GM19238 (cell line): ENCODE measurements around the gene C4orf50.
"Not testable (repeated sequence)": the region's sequence is repeated elsewhere in the genome, so short reads cannot be mapped to it uniquely, and the experiment has no call there.

ENCODE experiments used
- DNase-seq: peaks from one replicate; pipeline ENCODE4 v3.0.0; 2011; ENCODE audit warnings: low spot score; ENCODE audit not compliant: insufficient read length

Gene C4orf50

DNA sequence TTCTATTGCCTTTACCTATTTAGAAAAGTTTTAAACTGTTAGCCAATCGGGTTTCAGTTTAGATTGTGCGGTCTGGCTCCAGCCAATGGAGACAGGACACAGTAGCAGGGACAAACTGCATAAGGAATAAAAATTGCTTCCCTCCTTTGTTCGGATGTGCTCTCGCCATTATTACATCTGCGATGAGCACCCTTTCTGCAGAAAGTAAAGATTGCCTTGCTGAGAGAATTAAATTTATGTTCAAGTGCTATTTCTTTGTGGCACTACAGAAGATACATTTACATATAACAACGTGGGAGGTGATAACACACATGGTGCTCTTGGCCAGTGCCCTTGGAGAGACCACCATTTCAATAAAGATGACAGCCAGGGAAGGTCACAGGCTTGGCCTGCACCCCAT is 71.6 kb downstream of the C4orf50 start:
- not testable (repeated sequence) for DNase-seq

GRCh38 chr4:5945936-5946335 is 72.3 kb downstream of the C4orf50 start:
- DNase-seq: no peak

- DNase-seq: no peak
These were observed 73.1 kb downstream of the C4orf50 start for GRCh38 chr4:5945171-5945570.

- DNase-seq: no peak
These were observed 74.7 kb downstream of the C4orf50 start for GRCh38 chr4:5943561-5943960.

DNA sequence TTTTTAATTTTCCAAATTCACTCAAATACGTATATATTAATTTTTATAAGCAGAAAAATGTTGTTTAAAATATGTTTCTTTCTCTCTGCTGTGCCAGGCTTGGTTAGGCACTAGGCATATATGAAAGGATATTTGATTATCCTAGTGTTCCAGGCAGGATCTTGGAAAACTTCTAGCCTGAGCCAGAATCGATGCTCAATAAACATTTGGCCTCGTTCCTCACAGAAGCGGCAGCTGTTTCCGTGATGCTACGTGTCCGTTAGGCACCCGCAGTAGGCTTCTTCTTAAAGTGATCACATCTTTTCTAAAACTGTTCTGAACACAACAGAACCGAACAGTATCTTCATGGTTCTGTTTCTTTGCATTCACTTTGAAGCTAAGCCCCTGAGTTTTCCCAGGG is 75.3 kb downstream of the C4orf50 start:
- no peak for DNase-seq

DNA sequence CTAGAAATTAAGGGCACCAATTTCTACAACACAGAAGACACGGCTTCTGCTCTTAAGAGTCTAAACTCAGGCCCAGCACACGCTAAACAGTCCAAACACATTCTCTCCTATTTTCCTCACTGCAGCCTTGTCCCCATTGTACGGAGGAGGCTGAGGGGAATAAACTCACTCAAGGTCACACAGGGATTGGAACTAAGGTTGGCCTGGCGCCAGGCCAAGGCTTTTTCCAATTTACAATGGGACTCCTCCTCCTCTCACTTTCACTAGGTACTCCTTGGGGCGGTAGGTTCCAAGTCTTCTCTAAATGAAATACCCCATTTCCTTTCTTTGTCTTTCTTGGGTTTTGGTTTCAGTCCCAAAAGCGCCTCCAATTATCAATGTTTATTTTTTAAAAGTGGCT is 76.6 kb downstream of the C4orf50 start:
- DNase-seq: no peak

DNA sequence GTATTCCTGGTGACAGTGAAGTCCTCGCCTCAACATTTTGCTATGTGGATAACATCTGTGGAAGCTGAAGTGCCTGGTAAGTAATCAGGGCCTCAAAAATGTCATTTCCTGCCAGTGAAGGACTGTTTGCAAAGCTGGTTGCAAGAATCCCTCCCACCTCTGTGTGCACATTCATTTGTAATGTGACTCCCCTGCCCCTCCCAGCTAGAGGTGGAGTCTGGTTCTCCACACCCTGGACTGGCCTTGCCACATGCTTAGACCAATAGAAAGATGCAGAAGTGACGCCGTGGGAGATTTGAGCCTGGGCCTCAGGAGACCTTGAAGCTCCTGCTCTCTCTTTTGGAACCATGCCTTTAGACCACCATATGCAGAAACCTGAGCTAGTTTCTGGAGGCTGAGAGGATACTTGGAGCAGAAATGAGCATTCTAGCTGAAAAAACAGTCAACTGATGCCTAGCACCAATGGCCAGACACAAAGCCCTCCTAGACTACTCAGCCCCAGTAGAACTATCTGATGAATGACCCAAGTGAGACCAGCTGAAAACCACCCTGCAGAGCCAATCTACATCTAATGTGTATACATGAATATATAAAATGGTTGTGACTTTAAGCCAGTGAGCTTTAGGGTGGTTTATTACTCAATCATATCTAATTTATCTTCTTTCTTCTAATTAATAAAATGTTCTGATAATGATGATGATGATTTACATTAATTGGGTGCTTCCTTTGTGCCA is 77.6 kb downstream of the C4orf50 start:
- no peak for DNase-seq

DNA sequence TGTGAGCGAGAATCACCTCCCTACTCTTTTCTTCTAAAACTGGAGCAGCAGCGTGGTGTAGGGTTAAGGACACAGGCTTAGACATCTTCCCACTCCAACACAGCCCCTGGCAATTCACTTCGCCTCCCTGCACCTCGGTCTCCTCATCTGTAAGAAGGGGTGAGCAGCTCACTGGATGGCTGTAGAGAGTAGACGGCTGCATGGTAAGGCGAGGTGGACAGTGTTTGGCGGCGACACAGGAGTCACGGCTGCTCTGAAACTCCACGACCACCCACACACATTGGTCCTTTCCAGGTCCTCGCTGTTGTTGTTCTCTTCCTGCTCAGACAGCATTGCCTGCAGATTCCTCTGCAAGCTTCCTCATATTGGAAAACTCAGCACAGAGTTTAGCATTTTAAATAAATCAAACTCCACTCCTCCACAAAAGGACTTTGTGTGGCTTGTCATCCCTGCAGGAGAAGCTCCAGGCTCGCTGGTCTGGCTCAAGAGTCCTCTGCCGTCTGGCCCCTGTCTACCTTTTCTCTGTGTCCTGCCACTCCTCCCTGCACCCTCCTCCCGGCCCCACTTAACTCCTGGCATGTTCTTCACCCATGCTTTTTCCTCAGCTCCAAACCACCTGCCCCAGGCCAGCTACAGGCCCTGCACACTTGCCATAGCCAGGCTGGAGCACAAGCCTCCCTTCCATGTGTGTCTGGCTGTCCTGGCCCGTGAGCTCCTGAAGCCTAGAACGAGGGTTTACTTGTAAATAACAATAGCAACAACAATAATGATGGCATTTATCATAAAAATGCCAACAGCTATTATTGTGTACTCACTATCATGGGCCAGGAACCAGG is 84.0 kb downstream of the C4orf50 start:
- DNase-seq: no peak

GRCh38 chr4:5933116-5933515 is 85.1 kb downstream of the C4orf50 start:
- no peak for DNase-seq

DNA sequence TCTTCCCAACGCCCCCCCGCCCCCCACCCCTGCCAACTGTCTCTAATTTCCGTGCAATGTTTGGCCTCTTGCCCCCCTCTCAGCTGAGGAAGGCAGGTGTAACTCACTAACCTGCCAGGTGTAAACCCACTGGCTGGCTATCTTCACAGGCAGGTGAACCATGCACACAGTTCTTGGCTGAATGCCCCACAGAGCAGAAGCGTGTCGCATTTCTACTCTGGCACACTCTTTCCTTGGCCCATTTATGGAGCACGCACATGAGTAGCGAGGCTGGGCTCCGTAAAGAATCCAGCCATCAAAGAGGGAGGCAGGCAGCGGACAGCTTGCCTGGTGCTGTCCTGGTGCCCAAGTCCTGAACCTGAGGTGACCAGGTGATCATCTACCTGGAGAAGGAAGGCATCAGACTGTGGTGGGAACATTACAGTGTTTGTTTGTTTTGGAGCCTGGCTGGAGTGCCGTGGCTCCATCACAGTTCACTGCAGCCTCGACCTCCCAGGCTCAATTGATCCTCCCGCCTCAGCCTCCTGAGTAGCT is 86.1 kb downstream of the C4orf50 start:
- DNase-seq: no peak

DNA sequence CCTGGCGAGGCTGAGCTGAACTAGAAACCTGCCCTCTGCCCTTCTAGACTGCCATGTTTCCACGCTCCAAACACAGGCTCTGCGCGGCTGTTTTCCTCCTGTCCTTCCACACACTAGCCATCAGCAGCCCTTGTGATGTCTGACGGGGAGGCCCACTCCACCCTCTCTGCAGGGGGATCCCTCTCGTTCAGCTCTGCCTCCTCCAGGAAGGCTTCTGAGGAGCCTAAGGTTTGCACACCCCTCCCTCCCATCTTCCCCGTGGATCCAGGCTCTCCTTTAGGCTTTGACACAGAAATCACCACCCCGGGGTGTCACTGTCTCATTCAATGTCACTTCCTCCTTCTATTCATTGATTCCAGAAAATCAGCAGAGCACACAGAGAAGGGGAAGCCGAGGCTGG is 86.7 kb downstream of the C4orf50 start:
- DNase-seq: no peak

DNA sequence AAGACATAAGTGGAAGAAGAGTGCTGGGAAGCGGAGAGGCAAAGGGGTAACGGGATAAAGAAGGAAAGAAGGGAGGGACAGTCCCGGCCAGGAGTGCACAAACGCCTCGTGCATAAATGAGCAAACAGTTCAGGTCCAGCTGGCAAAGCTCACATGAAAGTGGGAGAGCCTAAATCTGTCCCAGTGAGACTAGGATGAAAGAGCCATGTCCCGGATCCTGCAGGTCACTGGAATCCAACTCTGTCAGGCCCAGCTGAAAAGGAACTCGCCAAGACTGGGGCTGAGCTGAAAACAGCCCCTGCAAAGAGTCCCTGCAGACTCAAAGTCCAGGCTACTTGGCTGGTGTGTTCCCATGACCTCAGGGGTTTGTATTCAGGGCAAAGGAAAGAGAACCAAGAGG is 87.4 kb downstream of the C4orf50 start:
- no peak for DNase-seq

- no peak for DNase-seq
These were observed 87.8 kb downstream of the C4orf50 start for GRCh38 chr4:5930456-5930855.

GRCh38 chr4:5928844-5929420 is 89.3 kb downstream of the C4orf50 start:
- no peak for DNase-seq

DNA sequence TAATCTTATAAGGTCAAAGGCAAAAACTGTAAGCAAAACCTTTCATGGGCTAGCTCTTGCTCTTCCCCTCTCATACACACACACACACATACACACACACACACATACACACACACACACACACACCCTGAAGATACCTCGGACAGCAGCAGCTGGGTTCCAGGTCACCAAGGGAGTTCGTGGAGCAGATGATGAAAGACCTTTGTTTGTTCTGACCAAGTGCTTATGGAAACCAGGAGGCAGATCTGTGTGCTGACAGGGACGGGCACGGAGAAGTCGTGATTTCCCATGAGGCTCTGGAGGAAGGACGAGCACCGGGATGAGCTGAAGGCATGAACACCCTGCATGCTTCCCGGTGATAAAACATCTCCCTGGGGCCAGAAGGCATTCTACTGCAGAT is 90.0 kb downstream of the C4orf50 start:
- no peak for DNase-seq

GRCh38 chr4:5927747-5928146 is 90.5 kb downstream of the C4orf50 start:
- no peak for DNase-seq

GRCh38 chr4:5927116-5927515 is 91.1 kb downstream of the C4orf50 start:
- no peak for DNase-seq

DNA sequence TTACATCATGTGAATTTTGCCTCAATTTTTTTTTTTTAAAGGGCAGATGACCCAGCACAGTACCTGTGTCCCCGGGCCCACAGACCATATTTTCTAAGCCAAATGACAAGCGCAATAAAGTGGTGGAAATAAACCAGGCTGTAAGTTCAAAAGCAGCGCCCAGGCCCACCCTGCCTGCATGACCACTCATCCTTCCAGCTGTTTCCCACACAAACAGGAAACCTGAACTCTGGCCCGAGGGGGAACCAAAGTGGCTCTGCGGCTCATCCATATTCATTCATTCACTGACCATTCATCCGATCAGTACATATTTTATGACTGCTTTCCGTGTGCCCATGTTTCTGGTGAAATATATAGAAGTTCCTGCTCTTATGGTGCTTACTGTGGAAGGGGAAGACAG is 91.6 kb downstream of the C4orf50 start:
- DNase-seq: no peak

- no peak for DNase-seq
These were observed 92.6 kb downstream of the C4orf50 start for GRCh38 chr4:5925419-5926200.

GRCh38 chr4:5924461-5925125 is 93.6 kb downstream of the C4orf50 start:
- DNase-seq: no peak

DNA sequence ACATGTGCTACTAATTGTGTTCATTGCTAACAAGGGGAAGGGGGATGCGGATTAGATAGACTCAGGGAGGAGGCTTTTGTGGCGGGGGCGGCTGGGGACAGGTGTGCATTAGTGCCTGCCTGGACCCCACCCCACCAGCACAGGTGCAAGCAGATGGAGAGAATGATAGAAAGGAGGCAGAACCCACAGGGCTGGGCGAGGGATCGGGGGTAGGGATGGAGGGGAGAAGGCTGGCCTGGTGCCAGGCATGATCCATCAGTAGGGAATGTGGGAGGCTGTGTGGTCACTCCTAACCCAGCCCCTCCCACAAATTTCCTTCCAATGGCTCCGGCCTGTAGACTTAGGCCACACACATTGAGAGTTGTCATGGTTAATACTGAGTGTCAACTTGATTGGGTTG is 94.9 kb downstream of the C4orf50 start:
- DNase-seq: no peak
